Activated CD4-positive, CD25-positive, alpha-beta regulatory T cell (primary cell): ENCODE data around the gene BSN.
"Not testable (repeated sequence)": the region's sequence is repeated elsewhere in the genome, so short reads cannot be mapped to it uniquely, and the experiment has no call there.

Source experiments
- DNase-seq, 4 experiments: peaks; one replicate each; lab custom pipeline; 2025; lab: John Stamatoyannopoulos, UW

The BSN gene

GRCh38 chr3:49535971-49536874 lies 18.1 kb upstream of the BSN start:
- DNase-seq: no peak

GRCh38 chr3:49536875-49537533 lies 17.3 kb upstream of the BSN start:
- DNase-seq: no peak

GRCh38 chr3:49539659-49540560 lies 14.4 kb upstream of the BSN start:
- DNase-seq: peak; percentile 79 to 91 (median 86)

GRCh38 chr3:49552087-49552486 lies 2.2 kb upstream of the BSN start:
- no peak for DNase-seq

GRCh38 chr3:49553324-49553691 lies 969 bp upstream of the BSN start:
- no peak for DNase-seq

- peak; percentile 27 to 44 (median 36) for DNase-seq
These were observed 472 bp downstream of the BSN start for GRCh38 chr3:49554633-49555265.

GRCh38 chr3:49556500-49557275 lies 2.4 kb downstream of the BSN start:
- no peak for DNase-seq

- DNase-seq: no peak
These were observed 8.8 kb downstream of the BSN start for GRCh38 chr3:49563040-49563578.

- DNase-seq: no peak
These were observed 9.5 kb downstream of the BSN start for GRCh38 chr3:49563766-49564165.

- no peak for DNase-seq
These were observed 12.0 kb downstream of the BSN start for GRCh38 chr3:49566312-49566711.

GRCh38 chr3:49567406-49567805 lies 13.1 kb downstream of the BSN start:
- DNase-seq: no peak

GRCh38 chr3:49568965-49569364 lies 14.7 kb downstream of the BSN start:
- DNase-seq: no peak

GRCh38 chr3:49570028-49570654 lies 15.9 kb downstream of the BSN start:
- DNase-seq: no peak

GRCh38 chr3:49582177-49582576 lies 27.9 kb downstream of the BSN start:
- DNase-seq: no peak

GRCh38 chr3:49585261-49585755 lies 31.0 kb downstream of the BSN start:
- DNase-seq: not testable (repeated sequence)

GRCh38 chr3:49591615-49592014 lies 37.3 kb downstream of the BSN start:
- DNase-seq: no peak

- no peak for DNase-seq
These were observed 38.8 kb downstream of the BSN start for GRCh38 chr3:49593041-49593440.

- no peak for DNase-seq
These were observed 46.5 kb downstream of the BSN start for GRCh38 chr3:49600781-49601180.

GRCh38 chr3:49601358-49602048 lies 47.2 kb downstream of the BSN start:
- DNase-seq: no peak
